ELF-1 (cell line): ENCODE data around the gene MOCS1.

Experiments used
- DNase-seq: peaks from one replicate; pipeline ENCODE4 v3.0.0-alpha.2; 2016; ENCODE audit warnings: low read depth, low spot score

MOCS1 gene

GRCh38 chr6:39924283-39924682 lies 10.0 kb downstream of the MOCS1 start:
- DNase-seq, result no peak

- DNase-seq, result no peak
Measured at GRCh38 chr6:39923861-39924260, 10.4 kb downstream of the MOCS1 start.

DNA sequence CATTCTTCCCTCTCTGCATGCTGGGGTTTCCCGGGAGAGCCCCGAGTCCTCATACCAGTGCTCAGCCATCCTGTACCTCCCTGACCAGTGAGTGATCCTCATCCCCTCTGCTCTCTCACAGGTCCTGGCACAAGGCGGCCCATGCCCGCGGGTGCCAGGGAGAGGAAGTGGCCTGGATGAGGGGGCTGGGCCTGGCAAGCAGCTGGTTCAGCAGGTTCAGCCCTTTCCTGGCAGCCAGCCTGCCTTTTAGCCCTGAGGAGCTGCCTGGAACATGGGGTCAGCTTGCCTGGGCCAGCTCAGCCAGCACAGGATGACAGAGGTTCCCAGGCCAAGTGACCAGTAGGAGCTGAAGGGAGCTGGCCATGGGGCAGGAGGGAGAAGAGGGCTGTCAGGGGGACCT lies 10.9 kb downstream of the MOCS1 start:
- DNase-seq, result no peak

DNA sequence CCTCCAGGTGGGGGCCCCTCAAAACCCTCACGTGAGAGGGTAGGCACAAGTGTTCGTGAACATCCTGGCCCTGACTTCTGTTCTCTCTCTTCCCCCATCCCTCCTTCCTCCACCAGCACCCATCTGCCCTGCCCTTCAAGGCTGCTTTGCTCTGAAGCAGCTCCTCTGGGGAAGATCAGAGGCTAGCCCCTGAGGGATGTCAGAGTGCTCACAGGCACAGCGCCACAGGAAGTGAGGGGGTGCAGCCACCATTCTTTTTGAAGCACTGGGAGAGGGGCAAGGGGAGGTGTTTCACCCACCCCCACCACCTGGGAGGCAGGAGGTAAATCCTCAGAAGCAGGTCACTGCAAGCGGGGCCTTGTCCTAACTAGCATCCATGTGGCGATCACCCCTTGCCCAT lies 11.4 kb downstream of the MOCS1 start:
- no peak for DNase-seq

GRCh38 chr6:39920157-39920556 lies 14.1 kb downstream of the MOCS1 start:
- DNase-seq, result no peak

DNA sequence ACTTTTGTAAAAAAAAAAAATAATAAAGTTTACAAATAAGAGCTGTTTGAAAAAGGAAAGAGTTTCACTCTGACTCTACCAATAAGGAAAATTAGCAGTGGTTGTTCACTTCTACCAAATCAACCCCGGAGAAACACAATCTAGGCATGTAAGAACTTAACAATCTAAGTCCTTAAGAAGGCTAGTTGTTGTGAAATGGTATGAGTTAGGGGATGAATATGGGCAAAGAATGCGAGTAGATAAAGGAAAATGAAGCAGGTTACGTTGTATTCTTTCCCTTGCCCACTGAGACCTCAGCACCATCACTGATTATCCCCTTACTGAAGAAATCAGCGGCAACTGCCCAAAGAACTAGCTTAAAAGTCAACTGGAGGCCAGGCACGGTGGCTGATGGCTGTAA lies 15.4 kb downstream of the MOCS1 start:
- DNase-seq, result no peak

DNA sequence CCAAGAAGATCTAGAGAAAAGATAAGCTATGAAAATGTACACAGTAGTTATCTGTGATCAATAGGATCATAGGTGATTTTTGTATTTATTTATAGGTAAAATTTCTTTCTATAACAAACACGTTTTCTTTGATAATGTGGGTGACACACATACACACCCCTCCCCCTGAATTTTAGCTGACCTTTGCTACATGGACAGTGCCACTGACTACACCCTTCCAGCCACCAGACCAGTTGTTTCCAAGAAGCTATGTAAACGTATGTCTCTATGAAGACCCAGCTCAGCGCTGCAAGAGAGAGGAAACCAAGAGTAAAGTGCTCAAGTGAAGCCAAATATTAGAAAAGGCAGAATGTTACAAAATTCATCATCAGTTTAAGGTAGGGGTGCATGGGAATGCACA lies 16.3 kb downstream of the MOCS1 start:
- DNase-seq, result no peak

DNA sequence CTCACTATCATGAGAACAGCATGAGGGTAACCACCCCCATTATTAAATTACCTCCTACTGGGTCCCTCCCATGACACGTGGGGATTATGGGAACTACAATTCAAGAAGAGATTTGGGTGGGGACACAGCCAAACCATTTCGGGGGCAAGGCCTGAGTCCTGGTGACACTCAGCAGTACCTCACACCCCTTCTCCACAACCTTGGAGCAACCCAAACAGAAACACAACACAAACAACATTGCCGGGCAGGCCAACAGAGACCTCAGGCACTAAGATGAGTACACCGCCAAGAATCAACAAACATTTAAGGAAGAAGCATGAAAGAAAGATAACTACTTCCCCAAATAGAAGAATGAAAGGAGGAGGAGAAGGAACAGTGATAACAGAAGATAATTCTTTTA lies 16.9 kb downstream of the MOCS1 start:
- no peak for DNase-seq

GRCh38 chr6:39915866-39916265 lies 18.4 kb downstream of the MOCS1 start:
- no peak for DNase-seq

- DNase-seq, result no peak
Measured at GRCh38 chr6:39914239-39914638, 20.0 kb downstream of the MOCS1 start.

- no peak for DNase-seq
Measured at GRCh38 chr6:39913391-39913916, 20.8 kb downstream of the MOCS1 start.

GRCh38 chr6:39912446-39912845 lies 21.8 kb downstream of the MOCS1 start:
- no peak for DNase-seq

DNA sequence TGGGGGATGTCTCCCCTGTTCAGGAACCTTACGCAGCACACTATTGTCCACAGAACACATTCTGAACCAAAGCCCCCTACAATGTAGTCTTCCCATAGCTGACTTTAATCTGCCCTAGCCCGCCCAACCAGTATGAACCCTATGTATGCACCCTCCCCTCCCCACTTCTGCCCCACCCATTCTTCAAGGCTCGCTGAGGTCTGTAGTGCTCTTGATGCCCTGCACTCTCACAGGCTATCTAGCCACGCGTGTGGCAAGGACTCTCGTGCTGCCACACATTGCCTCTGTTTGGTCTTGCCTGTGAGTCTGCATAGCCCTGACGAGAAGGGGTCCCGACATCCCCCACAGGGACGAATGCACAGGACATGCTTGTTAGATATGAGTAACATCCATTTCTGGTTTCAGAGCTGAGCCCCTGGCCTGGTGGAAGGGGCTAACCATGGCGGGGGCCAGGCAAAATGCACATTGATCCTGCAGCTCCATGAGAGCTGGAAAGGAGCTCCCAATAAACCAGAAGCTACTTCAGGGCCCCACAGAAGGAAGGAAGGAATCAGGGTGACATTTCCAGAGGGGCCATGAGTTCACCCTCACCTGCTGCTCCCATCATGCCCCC lies 22.6 kb downstream of the MOCS1 start:
- no peak for DNase-seq

DNA sequence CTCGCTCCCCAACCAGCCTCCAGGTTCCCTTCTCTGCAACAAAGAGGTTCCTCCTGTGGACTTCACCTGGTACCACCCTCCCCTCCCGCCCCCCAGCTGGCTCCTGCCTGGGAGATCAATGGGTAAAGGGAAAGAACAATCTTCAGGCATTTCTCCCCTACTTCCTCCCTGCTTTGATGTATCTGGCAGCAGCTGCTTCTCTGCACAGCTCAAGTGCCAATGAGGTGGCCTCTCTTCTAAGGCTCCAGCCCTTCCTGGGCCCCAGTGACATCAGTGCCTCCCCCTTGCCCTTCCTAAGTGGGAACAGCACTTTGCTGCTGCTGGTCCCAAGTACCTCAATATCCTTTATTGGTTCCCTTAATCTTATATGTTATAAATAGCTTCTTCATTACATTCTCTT lies 23.5 kb downstream of the MOCS1 start:
- DNase-seq, result no peak

GRCh38 chr6:39910164-39910563 lies 24.1 kb downstream of the MOCS1 start:
- DNase-seq, result no peak

DNA sequence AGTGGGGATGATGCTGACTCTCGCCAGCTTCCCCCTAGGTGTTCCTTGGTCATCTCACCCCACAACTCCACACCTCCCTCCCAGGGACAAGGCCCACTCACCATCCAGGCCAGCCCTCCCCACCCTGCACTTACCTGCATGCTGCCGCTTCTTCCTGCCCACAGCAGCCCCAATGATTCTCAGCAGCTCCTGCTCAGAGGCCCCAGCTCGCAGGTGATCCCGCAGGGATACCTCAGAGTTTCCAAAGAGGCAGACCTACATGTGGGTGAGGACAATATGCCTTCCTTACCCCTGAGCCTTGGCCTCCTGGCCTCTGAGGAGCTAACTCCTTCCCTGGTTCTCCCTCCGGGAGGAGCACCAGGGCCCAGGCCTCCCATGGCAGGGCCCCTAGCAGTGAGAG lies 24.6 kb downstream of the MOCS1 start:
- DNase-seq, result no peak

DNA sequence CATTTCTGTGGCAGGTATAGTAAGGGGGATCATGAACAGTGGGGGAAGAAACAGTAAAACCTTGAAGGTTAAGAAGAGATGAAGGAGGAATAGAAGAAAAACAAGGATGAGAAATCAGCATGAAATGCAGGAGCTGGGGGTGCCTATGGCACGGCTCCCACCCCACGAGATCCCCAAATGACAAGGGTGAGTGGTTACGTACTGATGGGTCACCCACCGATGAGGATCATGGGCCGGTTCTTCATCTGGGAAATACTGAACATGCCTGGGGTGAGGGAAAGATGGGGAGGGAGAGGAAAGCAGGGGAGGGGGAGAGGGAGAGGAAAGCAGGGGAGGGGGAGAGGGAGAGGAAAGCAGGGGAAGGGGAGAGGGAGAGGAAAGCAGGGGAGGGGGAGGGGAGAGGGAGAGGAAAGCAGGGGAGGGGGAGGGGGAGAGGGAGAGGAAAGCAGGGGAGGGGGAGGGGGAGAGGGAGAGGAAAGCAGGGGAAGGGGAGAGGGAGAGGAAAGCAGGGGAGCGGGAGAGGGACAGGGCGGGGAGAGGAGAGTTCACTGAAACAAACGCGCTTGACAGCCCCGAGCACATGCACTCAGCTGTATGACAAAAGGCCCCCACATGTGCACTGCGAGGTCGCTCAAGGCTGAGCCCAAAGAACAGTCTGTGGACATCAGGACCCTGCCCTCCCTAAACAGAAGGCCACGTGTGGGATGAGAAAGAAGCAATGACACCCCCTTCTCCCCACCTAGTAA lies 25.3 kb downstream of the MOCS1 start:
- no peak for DNase-seq

- no peak for DNase-seq
Measured at GRCh38 chr6:39907871-39908575, 26.2 kb downstream of the MOCS1 start.

GRCh38 chr6:39906318-39906761 lies 27.9 kb downstream of the MOCS1 start:
- no peak for DNase-seq

DNA sequence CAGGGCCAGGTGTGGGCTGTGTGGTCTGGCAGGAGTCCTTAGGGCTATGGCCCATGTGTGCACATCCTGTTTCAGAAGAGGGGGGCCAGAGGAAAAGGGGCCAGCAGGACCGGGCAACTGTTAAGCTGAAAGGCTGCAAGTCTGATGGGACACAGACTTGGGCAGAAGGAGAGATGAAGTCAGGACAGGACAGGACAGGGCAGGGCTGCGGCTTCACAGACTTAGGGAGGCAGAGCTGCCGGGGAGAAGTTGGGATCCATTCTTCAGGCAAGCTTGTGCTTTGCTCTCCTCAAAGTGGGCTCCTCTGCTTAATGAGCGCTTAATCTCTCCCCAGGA lies 28.7 kb downstream of the MOCS1 start:
- no peak for DNase-seq

DNA sequence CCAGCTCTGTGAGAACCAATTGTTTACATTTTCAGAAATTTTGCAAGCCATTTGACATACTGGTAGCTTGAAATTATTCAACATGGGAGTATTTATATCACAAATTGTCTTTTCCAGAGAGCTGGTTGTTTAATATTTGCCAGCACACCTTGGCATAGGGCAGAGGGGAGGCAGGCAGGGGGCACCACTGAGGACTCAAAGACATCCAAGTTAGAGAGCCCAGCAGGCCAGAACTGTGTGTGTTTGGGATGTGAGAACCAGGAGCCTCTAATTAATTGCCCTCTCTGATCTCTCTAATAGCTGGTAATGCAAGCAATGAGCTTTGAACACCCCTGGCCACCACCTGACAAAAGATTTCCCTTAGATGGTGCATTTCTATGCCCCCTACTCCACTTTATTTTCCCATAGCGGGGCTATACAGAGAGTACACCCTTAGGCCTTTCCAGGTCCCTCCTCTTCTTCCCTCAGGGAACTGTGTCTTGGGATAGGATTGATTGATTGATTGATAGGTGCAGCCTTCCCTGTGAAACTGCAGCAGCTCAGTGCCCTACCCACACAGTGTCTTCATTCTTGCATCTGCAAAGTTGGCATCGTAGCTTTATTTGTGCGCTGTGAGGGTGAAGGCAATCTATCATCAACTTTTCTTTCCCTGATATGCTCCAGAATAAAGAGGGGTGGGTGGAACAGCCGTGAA lies 29.2 kb downstream of the MOCS1 start:
- DNase-seq, result no peak

DNA sequence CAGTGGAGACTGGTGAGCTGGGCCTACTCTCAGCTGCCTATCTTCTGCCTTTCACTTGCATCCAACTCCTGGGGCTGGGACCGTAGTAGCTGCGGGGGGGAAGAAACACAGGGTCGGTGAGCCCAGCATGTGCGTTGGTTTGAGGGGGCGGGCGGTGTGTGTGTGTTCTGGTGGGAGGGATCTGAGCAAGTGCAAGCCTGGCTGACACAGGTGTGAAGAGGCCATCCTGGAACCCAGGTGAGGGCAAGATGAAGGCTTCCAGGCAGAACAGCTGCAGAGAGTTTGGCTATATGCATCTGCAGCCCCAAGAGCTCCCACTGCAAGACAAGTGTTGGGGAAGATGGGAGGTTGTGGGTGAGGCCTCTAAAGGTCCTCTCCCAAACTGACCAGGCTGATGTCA lies 30.6 kb downstream of the MOCS1 start:
- no peak for DNase-seq
